HepG2 (cell line): ENCODE data around the gene SKIL. TPM values are rescaled to one million over a fixed set of nuclear protein-coding genes. Genes with fewer than 3 reads are reported as not detected.

Experiments used
- ASH2L ChIP-seq: fragments of 300-600, 200-600 bp; sonication (generic); IDR thresholded peaks from 2 replicates; pipeline ENCODE4 v1.7.0; 2017; ENCODE audit warnings: low read depth, mild to moderate bottlenecking, moderate library complexity, mixed read lengths, low read length; ENCODE audit not compliant: insufficient read length
- EHMT2 ChIP-seq: fragments of 200-600 bp; sonication (generic); IDR thresholded peaks from 2 replicates; pipeline ENCODE4 v1.7.0; 2017; ENCODE audit warnings: antibody characterized with exemption, low read depth, low read length, borderline replicate concordance
- FOSL2 ChIP-seq: sonication (generic); formaldehyde crosslinking; IDR thresholded peaks from 2 replicates; pipeline ENCODE4 v1.4.0; 2020; ENCODE audit warnings: missing genetic modification reagents
- GABPB1 ChIP-seq: IDR thresholded peaks from 2 replicates; pipeline ENCODE4 v1.6.1; 2016; ENCODE audit warnings: mild to moderate bottlenecking, missing genetic modification reagents, moderate library complexity, missing compliant biosample characterization
- GFI1 ChIP-seq: sonication (generic); formaldehyde crosslinking; IDR thresholded peaks from 2 replicates; pipeline ENCODE4 v1.5.0; 2020; ENCODE audit warnings: missing genetic modification reagents, mild to moderate bottlenecking, borderline replicate concordance
- GTF3A ChIP-seq: sonication (generic); formaldehyde crosslinking; conservative IDR thresholded peaks from 2 replicates; pipeline ENCODE4 v1.4.0; 2020; ENCODE audit warnings: mild to moderate bottlenecking, missing genetic modification reagents
- HBP1 ChIP-seq: IDR thresholded peaks from 2 replicates; pipeline ENCODE4 v1.6.1; 2016; ENCODE audit warnings: low read depth, control low read depth
- NFIC ChIP-seq: IDR thresholded peaks from 2 replicates; pipeline ENCODE4 v1.6.1; 2012; ENCODE audit warnings: mild to moderate bottlenecking, low read length, inconsistent platforms
- NKX3-1 ChIP-seq: sonication (generic); formaldehyde crosslinking; IDR thresholded peaks from 2 replicates; pipeline ENCODE4 v1.5.0; 2020; ENCODE audit warnings: missing genetic modification reagents
- REPIN1 ChIP-seq: sonication (generic); formaldehyde crosslinking; IDR thresholded peaks from 2 replicates; pipeline ENCODE4 v1.8.0; 2022; ENCODE audit warnings: missing genetic modification reagents, low read depth, mild to moderate bottlenecking, borderline replicate concordance
- SALL2 ChIP-seq: sonication (generic); formaldehyde crosslinking; IDR thresholded peaks from 2 replicates; pipeline ENCODE4 v1.8.1; 2023; ENCODE audit warnings: mild to moderate bottlenecking, missing genetic modification reagents, inconsistent platforms
- SP5 ChIP-seq: IDR thresholded peaks from 2 replicates; pipeline ENCODE4 v1.6.1; 2016; ENCODE audit warnings: low read depth, borderline replicate concordance
- SRF ChIP-seq: IDR thresholded peaks from 2 replicates; pipeline ENCODE4 v1.6.1; 2011; ENCODE audit warnings: mild to moderate bottlenecking, low read depth, low read length, moderate library complexity
- TARDBP ChIP-seq: sonication (generic); formaldehyde crosslinking; IDR thresholded peaks from 2 replicates; pipeline ENCODE4 v1.8.0; 2022; ENCODE audit warnings: mild to moderate bottlenecking, missing genetic modification reagents
- THAP11 ChIP-seq: IDR thresholded peaks from 2 replicates; pipeline ENCODE4 v1.6.1; 2016; ENCODE audit warnings: missing biosample characterization, missing genetic modification reagents
- ZNF430 ChIP-seq: sonication (generic); formaldehyde crosslinking; IDR thresholded peaks from 2 replicates; pipeline ENCODE4 v1.9.0; 2021; ENCODE audit warnings: mild to moderate bottlenecking, missing genetic modification reagents
- ZNF674 ChIP-seq: sonication (generic); formaldehyde crosslinking; IDR thresholded peaks from 2 replicates; pipeline ENCODE4 v1.5.0; 2020; ENCODE audit warnings: low read depth, mild to moderate bottlenecking, missing genetic modification reagents
- ZNF678 ChIP-seq: sonication (generic); formaldehyde crosslinking; IDR thresholded peaks from 2 replicates; pipeline ENCODE4 v1.4.0; 2020; ENCODE audit warnings: mild to moderate bottlenecking, missing genetic modification reagents
- ZSCAN31 ChIP-seq: sonication (generic); formaldehyde crosslinking; IDR thresholded peaks from 2 replicates; pipeline ENCODE4 v1.5.0; 2020; ENCODE audit warnings: low read depth, mild to moderate bottlenecking, missing genetic modification reagents
- ZSCAN9 ChIP-seq: IDR thresholded peaks from 2 replicates; pipeline ENCODE4 v1.6.1; 2016; ENCODE audit warnings: borderline replicate concordance
- ZUFSP ChIP-seq: sonication (generic); formaldehyde crosslinking; IDR thresholded peaks from 2 replicates; pipeline ENCODE4 v1.9.0; 2021; ENCODE audit warnings: missing genetic modification reagents, mild to moderate bottlenecking, borderline replicate concordance
- ZXDC ChIP-seq: sonication (generic); formaldehyde crosslinking; IDR thresholded peaks from 2 replicates; pipeline ENCODE4 v1.5.0; 2020; ENCODE audit warnings: mild to moderate bottlenecking, missing genetic modification reagents
- polyA plus RNA-seq, 8 experiments: library from polyadenylated mRNA; depleted of rRNA in 3 of 8; stranded (reverse) in 7 of 8; unstranded in 1 of 8; fragments of >200 nt; fragmentation: Illumina TruSeq in 4 of 8; extraction: Trizol in 4 of 8; gene quantifications; 2 replicates each; pipeline versions ENCODE4 v1.2.1 to v1.2.3, GENCODE V29; 2011 to 2016; ENCODE audit warnings: low read depth in 4 of 8, missing spikeins in 1 of 8, mixed read lengths in 1 of 8; ENCODE audit not compliant: insufficient read depth in 1 of 8
- total RNA-seq, 5 experiments: library from RNA; depleted of rRNA; stranded (reverse); fragments of >200 nt; fragmentation: Illumina TruSeq; extraction: Trizol; gene quantifications; 2 replicates each; pipeline ENCODE4 v1.2.3, GENCODE V29; 2016; ENCODE audit warnings: low read depth in 1 of 5
- TF ChIP-seq, protein P1 (sequence below): sonication (generic); formaldehyde crosslinking; IDR thresholded peaks from 2 replicates; pipeline ENCODE4 v1.8.0; 2022; ENCODE audit warnings: mild to moderate bottlenecking, missing genetic modification reagents; ENCODE audit not compliant: insufficient replicate concordance

The SKIL gene
- total and polyA plus RNA-seq, 2 of the 13 experiments (the other 11 are each of a cell fraction or from before 2014, with no cell fraction given), result 5.2 to 20.7 TPM

GRCh38 chr3:170425491-170426239 is 68.2 kb downstream of the SKIL start (continued):
- no peak for TF ChIP-seq ZUFSP (CRISPR knock-in tag)
- TF ChIP-seq ZXDC (CRISPR knock-in tag), result no peak
- TF ChIP-seq ASH2L, result peak; percentile 66
- no peak for TF ChIP-seq NFIC
- TF ChIP-seq SALL2, result 0 out of 2 replicates have a peak, but pooled peaks have one; percentile 28
- TF ChIP-seq REPIN1 (CRISPR knock-in tag), result peak; percentile 52; the same call in 1 of the 2 replicates
- TF ChIP-seq EHMT2, result no peak
- peak; percentile 88; the same call in 1 of the 2 replicates for TF ChIP-seq SRF
- no peak for TF ChIP-seq ZSCAN31
- TF ChIP-seq ZNF674 (CRISPR knock-in tag), result no peak
- TF ChIP-seq ZSCAN9 (CRISPR knock-in tag), result no peak
- peak; percentile 91 for TF ChIP-seq GFI1 (CRISPR knock-in tag)
- no peak for TF ChIP-seq HBP1 (CRISPR knock-in tag)
- TF ChIP-seq ZNF430, result peak; percentile 56; the same call in 1 of the 2 replicates
- TF ChIP-seq, protein P1, sequence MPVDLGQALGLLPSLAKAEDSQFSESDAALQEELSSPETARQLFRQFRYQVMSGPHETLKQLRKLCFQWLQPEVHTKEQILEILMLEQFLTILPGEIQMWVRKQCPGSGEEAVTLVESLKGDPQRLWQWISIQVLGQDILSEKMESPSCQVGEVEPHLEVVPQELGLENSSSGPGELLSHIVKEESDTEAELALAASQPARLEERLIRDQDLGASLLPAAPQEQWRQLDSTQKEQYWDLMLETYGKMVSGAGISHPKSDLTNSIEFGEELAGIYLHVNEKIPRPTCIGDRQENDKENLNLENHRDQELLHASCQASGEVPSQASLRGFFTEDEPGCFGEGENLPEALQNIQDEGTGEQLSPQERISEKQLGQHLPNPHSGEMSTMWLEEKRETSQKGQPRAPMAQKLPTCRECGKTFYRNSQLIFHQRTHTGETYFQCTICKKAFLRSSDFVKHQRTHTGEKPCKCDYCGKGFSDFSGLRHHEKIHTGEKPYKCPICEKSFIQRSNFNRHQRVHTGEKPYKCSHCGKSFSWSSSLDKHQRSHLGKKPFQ (CRISPR knock-in tag), result peak; percentile 65
- peak; percentile 75; the same call in 1 of the 2 replicates for TF ChIP-seq TARDBP (CRISPR knock-in tag)
- peak; percentile 59; the same call in 1 of the 2 replicates for TF ChIP-seq SP5
- TF ChIP-seq NKX3-1 (CRISPR knock-in tag), result no peak
- no peak for TF ChIP-seq ZNF678 (CRISPR knock-in tag)
- 0 out of 2 replicates have a peak, but pooled peaks have one; percentile 37 for TF ChIP-seq THAP11 (CRISPR knock-in tag)
- TF ChIP-seq GTF3A (CRISPR knock-in tag), result no peak
- TF ChIP-seq FOSL2 (CRISPR knock-in tag), result peak; percentile 27; the same call in 1 of the 2 replicates
- TF ChIP-seq GABPB1 (CRISPR knock-in tag), result peak; percentile 31
